Measurements from ENCODE around the gene PAQR7.

PAQR7 gene

GRCh38 chr1:25814549-25815087 lies 60.9 kb downstream of the PAQR7 start:
- DNase-seq, result no peak

GRCh38 chr1:25813734-25814471 lies 61.6 kb downstream of the PAQR7 start:
- DNase-seq, result no peak

- no peak for DNase-seq
These were observed 62.3 kb downstream of the PAQR7 start for GRCh38 chr1:25813071-25813733.

Measured in HCEC 1CT (cell line).